Activated naive CD8-positive, alpha-beta T cell (primary cell): ENCODE measurements around the gene HRAS.
"Not testable (repeated sequence)": the region's sequence is repeated elsewhere in the genome, so short reads cannot be mapped to it uniquely, and the experiment has no call there.

Experiments
- H3K27ac Mint-ChIP-seq: one replicate; pipeline ENCODE4 v1.8.0; 2021; ENCODE audit warnings: mixed read lengths
- H3K27me3 Mint-ChIP-seq: one replicate; pipeline ENCODE4 v1.8.0; 2021; ENCODE audit warnings: mixed read lengths
- H3K36me3 Mint-ChIP-seq: one replicate; pipeline ENCODE4 v1.8.0; 2021; ENCODE audit warnings: mixed read lengths
- H3K4me1 Mint-ChIP-seq: one replicate; pipeline ENCODE4 v1.8.0; 2021; ENCODE audit warnings: low read depth, mixed read lengths
- H3K4me3 Mint-ChIP-seq: one replicate; pipeline ENCODE4 v1.8.0; 2021; ENCODE audit warnings: mild to moderate bottlenecking, mixed read lengths
- H3K9me3 Mint-ChIP-seq: one replicate; pipeline ENCODE4 v1.8.0; 2021; ENCODE audit warnings: low read depth, mixed read lengths

HRAS gene

DNA sequence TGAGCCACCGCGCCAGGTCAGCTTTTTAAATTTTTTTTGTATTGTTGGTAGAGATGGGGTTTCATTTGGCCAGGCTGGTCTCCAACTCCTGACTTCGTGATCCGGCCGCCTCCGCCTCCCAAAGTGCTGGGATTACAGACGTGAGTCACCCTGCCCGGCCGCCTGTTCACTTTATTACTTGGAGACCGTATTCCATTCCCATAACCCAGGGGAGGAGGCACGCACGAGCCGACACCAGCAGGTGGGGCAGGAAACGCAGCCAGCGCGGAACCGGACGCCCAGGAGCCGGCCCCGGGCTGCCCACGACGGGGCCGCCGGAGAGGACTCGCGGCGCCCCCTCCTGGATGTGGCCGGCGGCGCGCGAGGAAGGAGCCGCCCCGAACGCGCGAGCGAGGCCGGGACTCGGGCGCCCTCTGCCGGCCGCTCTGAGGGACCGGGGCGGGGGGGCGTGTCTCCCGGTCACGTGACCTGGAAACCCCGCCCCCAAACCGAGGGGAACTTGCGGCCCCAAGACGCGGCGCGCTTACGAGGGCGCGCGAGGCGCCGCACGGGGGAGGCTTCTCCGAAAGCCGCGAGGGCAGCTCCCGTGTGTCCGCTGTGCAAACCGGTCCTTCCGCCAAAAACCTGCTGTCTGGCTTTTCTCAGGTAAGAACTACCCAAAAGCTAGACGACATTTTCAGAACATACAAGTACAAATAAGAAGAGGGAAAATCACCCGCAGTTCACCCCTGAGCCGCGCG, 16.7 kb downstream of the HRAS start:
- H3K27ac Mint-ChIP-seq: peak overlapping the region; percentile 79
- peaks cover 5% of the 10 kb centered on the region for H3K4me1 Mint-ChIP-seq
- H3K27me3 Mint-ChIP-seq: no peaks in the 10 kb centered on the region
- H3K9me3 Mint-ChIP-seq: no peaks in the 10 kb centered on the region
- peak overlapping the region; percentile 74 for H3K4me3 Mint-ChIP-seq
- H3K36me3 Mint-ChIP-seq: no peaks in the 10 kb centered on the region

DNA sequence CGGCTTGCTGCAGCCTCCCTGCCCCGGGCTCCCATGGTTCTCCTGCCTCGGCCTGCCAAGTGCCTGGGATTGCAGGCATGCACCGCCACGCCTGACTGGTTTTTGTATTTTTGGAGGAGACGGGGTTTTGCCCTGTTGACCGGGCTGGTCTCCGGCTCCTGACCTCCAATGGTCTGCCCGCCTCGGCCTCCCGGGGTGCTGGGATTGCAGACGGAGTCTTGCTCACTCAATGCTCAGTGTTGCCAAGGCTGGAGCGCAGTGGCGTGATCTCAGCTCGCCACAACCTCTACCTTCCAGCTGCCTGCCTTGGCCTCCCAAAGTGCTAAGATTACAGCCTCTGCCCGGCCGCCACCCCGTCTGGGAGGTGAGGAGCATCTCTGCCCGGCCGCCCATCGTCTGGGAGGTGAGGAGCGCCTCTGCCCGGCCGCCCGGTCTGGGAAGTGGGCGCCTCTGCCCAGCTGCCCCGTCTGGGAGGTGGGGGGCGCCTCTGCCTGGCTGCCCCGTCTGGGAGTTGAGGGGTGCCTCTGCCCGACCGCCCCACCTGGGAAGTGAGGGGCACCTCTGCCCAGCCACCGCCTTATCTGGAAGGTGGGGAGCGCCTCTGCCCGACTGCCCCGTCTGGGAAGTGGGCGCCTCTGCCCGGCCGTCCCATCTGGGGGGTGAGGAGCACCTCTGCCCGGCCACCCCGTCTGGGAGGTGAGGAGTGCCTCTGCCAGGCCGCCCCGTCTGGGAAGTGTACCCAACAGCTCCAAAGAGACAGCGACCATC, 18.3 kb downstream of the HRAS start:
- not testable (repeated sequence) for H3K4me3 Mint-ChIP-seq, H3K4me1 Mint-ChIP-seq, H3K9me3 Mint-ChIP-seq, H3K27ac Mint-ChIP-seq, H3K36me3 Mint-ChIP-seq, H3K27me3 Mint-ChIP-seq

DNA sequence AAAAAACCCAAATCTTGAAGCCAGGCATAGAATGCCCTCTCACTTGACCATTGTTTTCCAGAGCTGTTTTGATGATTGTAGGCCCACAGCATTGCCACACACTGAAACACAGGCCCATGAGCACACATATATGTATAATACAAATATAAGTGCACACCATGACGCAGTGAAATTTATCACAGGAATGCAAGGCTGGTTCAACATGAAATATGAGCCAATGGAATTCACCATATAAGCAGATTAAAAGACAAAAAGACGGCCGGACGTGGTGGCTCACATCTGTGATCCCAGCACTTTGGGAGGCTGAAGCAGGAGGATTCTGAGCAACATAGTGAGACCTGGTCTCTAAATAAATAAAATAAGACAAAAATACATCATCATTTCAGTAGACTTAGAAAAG, 19.0 kb downstream of the HRAS start:
- Mint-ChIP-seq H3K4me1 (peaks cover 5% of the 10 kb centered on the region), H3K9me3 (no peaks in the 10 kb centered on the region), H3K27me3 (no peaks in the 10 kb centered on the region), H3K36me3 (no peaks in the 10 kb centered on the region), H3K27ac (no peak overlapping the region), H3K4me3 (no peak overlapping the region)

DNA sequence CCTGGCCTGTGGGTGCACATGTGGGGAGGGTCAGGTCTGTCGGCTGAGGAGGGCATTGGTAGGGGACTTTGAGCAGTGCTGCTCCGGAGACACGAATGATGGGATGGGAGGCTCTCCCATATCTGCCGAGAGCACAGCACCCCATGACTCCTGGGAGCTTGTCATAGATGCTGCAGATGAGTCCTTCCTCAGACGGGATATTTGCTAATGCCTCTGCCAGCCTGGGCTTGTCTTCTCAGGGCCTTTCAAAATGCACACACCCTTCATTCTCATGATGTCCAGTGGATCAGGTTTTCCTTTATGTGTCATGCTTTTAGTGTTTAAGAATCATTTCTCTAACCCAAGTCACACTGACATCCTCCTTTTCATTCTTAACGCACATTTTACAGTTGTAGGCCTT, 20.2 kb downstream of the HRAS start:
- Mint-ChIP-seq H3K4me1 (peaks cover 5% of the 10 kb centered on the region), H3K4me3 (no peak overlapping the region), H3K27me3 (no peaks in the 10 kb centered on the region), H3K36me3 (no peaks in the 10 kb centered on the region), H3K27ac (no peak overlapping the region), H3K9me3 (no peaks in the 10 kb centered on the region)

DNA sequence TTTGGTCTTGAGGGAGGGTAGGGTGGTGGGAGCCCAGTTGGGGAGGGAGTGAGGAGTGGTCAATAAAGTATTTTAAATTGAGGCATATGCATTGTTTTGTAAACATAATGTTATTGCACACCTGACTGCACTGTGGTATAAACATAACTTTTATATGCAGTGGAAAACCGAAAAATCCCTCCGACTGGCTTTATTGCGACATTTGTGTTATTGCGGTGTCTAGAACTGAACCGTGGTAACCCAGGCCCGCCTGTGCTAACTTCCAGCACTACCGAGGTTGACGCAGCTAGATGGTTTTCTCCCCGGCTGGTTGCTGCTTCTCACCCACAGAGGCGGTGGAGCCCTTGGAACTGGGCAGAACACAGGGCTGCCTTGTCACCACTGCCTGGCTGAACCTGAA, 20.8 kb downstream of the HRAS start:
- H3K9me3 Mint-ChIP-seq: no peaks in the 10 kb centered on the region
- H3K36me3 Mint-ChIP-seq: no peaks in the 10 kb centered on the region
- H3K4me1 Mint-ChIP-seq: peaks cover 5% of the 10 kb centered on the region
- no peak overlapping the region for H3K27ac Mint-ChIP-seq
- H3K27me3 Mint-ChIP-seq: no peaks in the 10 kb centered on the region
- H3K4me3 Mint-ChIP-seq: no peak overlapping the region

DNA sequence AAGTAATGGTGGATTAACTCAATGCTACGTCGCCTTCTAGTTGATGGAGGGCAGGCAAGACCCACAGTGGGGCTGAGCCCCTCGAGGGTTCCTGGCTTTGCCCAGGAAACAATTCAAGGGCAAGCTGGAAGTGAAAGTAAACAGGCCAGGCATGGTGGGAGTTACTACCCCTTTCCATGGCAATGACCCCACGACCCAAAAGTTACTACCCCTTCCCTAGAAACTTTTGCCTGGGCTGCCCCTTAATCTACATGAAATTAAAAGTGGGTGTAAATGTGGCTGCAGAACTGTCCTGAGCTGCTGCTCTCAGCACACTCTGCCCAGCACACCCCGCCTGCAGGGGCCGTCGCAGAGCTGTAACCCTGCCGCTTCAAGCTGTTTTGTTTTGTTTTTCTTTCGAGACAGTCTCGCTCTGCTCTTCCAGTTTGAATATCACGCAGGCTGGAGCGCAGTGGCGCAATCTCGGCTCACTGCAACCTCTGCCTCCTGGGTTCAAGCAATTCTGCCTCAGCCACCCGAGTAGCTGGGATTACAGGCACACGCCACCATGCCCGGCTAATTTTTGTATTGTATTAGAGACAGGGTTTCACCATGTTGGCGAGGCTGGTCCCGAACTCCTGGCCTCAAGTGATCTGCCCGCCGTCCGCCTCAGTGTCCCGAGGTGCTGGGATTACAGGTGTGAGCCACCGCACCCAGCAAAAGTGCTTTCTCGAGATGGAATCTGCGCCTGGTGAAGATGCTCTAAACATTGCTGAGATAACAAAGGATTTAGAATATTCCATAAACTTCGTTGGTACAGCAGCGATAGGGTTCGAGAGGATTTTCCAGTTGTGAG, 22.4 kb downstream of the HRAS start:
- H3K27me3 Mint-ChIP-seq: no peaks in the 10 kb centered on the region
- H3K9me3 Mint-ChIP-seq: no peaks in the 10 kb centered on the region
- H3K36me3 Mint-ChIP-seq: no peaks in the 10 kb centered on the region
- peaks cover 3% of the 10 kb centered on the region for H3K4me1 Mint-ChIP-seq
- no peak overlapping the region for H3K27ac Mint-ChIP-seq
- H3K4me3 Mint-ChIP-seq: no peak overlapping the region

DNA sequence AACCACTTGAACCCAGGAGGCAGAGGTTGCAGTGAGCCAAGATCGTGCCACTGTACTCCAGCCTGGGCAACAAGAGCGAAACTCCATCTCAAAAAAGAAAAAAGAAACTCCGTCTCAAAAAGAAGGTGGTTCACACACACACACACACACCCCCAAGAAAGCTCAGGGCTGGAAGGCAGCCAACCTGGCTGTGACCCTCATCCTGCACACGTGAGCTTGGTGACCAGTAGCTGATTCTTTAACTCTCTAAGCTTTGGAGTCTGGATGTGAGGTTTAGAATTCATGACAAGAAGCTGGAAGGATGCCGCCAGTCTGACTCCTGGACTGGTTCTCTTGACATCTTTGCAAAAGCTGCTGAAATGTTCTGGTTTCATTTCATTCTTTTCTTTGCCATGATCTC, 26.4 kb downstream of the HRAS start:
- H3K4me3 Mint-ChIP-seq: peak overlapping the region; percentile 42
- peaks cover 19% of the 10 kb centered on the region for H3K4me1 Mint-ChIP-seq
- H3K27ac Mint-ChIP-seq: no peak overlapping the region

DNA sequence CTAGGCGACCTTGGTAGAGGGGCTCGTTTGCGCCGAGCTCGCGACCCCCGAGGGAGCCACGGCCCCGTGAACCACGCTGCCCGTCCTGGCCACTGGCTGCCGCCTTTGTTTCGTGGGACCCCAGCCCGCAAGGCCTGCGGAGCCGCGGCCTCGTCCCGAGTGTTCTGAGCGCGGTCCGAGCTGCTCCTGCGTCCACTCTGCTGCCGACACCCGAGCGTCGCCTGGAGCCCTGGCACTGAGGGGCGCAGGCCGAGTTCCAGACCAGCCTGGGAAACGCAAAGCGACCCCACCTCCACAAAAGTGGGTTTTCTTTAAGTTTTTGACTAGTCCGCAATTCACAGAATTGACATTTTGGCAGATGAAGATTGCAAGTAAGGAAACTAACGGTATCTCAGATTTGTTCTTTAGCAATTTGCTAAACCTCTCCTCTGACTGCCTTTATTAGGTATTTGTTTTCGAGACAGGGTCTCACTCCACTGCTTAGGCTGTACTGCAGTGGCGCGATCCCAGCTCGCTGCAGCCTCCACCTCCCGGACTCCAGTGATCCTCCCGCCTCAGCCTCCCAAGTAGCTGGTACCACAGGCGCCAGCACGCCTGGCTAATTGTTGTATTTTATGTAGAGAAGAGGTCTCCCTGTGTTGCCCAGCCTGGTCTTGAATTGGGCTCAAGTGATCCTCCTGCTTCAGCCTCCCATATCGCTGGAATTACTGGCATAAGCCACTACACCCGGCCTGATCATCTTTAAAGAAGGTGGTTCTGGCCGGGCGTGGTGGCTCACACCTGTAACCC, 27.5 kb downstream of the HRAS start:
- peaks cover 25% of the 10 kb centered on the region for H3K4me1 Mint-ChIP-seq

More for the DNA sequence above, 26.4 kb downstream of the HRAS start:
- Mint-ChIP-seq H3K27me3 (no peaks in the 10 kb centered on the region), H3K36me3 (no peaks in the 10 kb centered on the region), H3K9me3 (no peaks in the 10 kb centered on the region)

DNA sequence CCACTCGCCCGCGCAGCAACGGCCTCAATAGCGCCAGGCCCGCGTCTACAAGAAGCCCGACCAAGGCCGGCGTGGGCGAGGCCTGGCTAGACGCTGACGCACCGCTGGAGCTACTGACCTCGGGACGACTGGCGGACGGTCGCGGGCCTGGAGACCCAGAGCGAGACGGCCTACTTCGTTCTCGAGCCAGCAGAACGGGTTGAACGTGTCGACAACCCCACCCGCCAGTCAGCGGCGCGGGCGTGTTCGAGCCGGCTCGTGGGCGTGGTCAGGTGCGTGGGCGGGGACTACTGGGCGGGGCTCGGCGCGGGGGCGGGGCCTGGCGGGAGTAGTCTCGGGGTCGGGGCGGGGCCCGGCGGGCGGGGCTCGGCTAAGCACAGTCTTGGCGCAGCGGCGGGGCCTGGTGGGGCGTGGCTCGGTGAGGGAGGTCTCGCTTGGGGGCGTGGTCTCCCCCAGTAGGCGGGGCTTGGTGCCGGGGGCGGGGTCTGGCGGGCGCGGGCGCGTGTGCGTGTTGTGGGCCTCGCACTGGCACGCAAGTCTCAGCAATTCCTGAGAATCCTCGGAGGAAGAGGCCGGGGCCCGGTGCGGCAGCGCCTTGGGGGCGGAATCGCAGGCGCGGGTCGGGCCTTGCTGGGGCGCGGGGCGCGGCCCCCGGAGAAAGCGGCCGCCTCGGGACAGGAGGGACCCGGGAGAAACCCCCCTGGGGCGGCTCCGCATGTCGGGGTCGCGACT, 28.2 kb downstream of the HRAS start, which contains the start of gene RNH1:
RNH1 (minus strand) TSS at position 248 of the 732 bp plus-strand sequence. CDS start 5,080 bp downstream, outside the sequence.
- Mint-ChIP-seq H3K27ac (peak within 1 kb of the TSS; percentile 99), H3K4me1 (peaks cover 26% of the 10 kb centered on the region), H3K27me3 (no peaks in the 10 kb centered on the region), H3K4me3 (peak within 1 kb of the TSS; percentile 96), H3K36me3 (no peaks in the 10 kb centered on the region), H3K9me3 (no peaks in the 10 kb centered on the region)

More for the DNA sequence above, 27.5 kb downstream of the HRAS start:
- peak overlapping the region; percentile 68 for H3K27ac Mint-ChIP-seq
- H3K27me3 Mint-ChIP-seq: no peaks in the 10 kb centered on the region
- no peaks in the 10 kb centered on the region for H3K36me3 Mint-ChIP-seq
- H3K9me3 Mint-ChIP-seq: no peaks in the 10 kb centered on the region
- peak overlapping the region; percentile 96 for H3K4me3 Mint-ChIP-seq

DNA sequence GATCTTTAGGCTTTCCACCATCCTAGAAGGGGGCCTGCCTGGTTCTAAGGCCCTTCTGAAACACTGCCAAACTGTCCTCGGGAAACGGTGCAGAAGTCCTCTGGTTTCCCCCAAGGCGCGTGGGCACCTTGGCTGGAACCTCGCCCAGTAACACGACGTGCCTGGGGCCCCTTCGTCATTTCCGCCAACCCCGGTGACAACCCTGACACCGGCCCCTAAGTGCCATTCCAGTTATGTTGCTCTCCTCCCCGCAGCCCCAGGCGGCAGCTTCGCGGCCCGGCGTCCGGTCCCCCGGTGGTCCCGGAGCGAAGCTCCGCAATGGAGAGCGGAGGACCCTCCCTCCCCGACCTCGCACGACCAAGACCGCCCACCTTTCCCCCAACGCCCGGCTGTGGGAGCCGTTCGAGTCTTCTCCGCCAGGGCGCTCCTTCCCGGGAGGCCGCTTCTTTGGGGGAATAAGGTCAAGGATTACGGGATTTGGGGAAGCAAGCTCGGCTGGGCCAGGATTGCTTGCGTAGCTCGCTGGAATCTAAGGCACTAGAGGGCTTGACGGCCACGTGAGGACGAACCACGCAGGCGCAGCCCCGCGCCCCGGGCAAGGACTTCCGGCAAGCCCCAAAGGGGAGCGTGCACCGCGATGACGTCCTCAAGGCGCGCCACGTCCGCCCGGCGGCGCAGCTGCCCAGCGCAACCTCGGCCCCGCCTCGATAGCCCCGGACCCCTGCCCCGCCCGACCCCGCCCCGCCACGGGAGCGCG, 29.0 kb downstream of the HRAS start:
- peak overlapping the region; percentile 99 for H3K27ac Mint-ChIP-seq
- H3K9me3 Mint-ChIP-seq: no peaks in the 10 kb centered on the region
- no peaks in the 10 kb centered on the region for H3K27me3 Mint-ChIP-seq
- H3K4me1 Mint-ChIP-seq: peaks cover 26% of the 10 kb centered on the region
- H3K4me3 Mint-ChIP-seq: peak overlapping the region; percentile 96
- H3K36me3 Mint-ChIP-seq: no peaks in the 10 kb centered on the region

DNA sequence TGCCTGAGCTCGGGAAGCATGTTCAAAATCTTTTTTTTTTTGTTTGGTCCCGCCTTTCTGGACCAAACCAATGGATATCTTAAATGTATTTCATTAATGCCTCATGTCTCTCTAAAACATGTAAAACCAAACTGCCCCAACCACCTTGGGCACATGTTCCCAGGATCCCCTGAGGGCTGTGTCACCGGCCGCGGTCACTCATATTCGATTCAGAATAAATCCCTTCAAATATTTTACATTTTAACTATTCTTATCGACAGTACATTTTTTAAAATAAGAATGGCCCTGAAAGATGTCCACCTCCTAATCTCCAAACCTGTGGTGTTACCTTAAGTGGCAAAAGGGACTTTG, 30.4 kb downstream of the HRAS start:
- H3K27me3 Mint-ChIP-seq: no peaks in the 10 kb centered on the region
- H3K27ac Mint-ChIP-seq: peak overlapping the region; percentile 61
- no peaks in the 10 kb centered on the region for H3K9me3 Mint-ChIP-seq

DNA sequence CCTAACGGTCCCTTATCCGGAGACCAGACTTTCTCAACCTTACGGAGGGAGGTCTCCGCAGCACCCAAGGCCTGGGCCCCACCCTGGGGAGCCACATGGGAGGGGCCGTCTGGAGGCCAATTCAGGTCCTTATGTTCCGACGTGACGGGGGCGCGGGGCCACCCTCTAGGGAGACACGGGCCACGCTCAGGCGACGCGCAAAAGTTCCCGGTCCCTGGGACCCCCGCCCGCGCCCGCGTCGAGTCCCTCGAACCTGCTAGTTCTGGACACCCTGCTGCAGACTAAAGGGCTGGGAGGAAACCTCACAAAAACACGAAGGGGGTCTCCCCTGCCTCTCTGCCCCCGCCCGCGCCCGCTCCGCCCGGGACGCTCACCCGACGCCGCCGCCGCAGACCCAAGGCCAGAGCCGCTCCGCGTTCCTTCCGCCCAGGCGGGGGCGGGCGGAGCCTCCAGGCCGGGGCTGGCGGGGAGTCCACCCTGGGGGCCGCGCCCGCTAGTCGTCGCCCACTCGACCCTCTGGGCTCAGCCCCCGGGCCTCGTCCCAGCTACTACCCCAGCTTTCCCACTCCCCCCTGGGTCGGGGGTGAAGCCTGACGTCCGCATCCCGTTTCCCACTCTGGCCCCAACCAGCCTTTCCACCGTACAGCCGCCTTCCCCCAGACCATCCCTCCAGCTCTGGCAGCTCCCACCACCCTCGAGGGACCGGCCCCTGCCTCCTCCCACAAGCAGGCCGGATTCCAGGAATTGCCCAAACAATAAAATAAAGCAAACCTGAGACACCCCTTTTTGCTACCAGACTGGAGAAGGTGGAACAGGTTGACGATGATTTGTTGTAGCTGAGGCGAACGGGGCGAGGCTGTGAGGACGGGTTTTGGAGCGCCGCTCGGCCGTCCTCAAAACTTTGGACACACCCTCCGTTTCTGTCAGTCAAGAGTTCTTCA, 31.1 kb downstream of the HRAS start:
- Mint-ChIP-seq H3K4me1 (peaks cover 26% of the 10 kb centered on the region), H3K27me3 (no peaks in the 10 kb centered on the region), H3K27ac (peak overlapping the region; percentile 61), H3K36me3 (no peaks in the 10 kb centered on the region), H3K4me3 (peak overlapping the region; percentile 96), H3K9me3 (no peaks in the 10 kb centered on the region)

More for the DNA sequence above, 30.4 kb downstream of the HRAS start:
- Mint-ChIP-seq H3K4me3 (peak overlapping the region; percentile 96), H3K4me1 (peaks cover 26% of the 10 kb centered on the region), H3K36me3 (no peaks in the 10 kb centered on the region)
